ENCODE results near the gene PRAMEF14.
"Not testable (repeated sequence)": the region's sequence is repeated elsewhere in the genome, so short reads cannot be mapped to it uniquely, and the experiment has no call there.

DNA sequence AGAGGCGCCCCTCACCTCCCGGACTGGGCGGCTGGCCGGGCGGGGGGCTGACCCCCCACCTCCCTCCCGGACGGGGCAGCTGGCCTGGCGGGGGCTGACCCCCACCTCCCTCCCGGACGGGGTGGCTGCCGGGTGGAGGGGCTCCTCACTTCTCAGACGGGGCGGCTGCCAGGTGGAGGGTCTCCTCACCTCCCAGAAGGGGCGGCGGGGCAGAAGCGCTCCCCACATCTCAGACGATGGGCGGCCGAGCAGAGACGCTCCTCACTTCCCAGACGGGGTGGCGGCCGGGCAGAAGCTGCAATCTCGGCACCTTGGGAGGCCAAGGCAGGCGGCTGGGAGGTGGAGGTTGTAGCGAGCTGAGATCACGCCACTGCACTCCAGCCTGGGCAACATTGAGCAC, 48.2 kb downstream of the PRAMEF14 start:
- TF ChIP-seq POLR2AphosphoS5, POLR2A (IDR thresholded peaks at IDR 0.05): not testable (repeated sequence)
- TF ChIP-seq, protein P1, sequence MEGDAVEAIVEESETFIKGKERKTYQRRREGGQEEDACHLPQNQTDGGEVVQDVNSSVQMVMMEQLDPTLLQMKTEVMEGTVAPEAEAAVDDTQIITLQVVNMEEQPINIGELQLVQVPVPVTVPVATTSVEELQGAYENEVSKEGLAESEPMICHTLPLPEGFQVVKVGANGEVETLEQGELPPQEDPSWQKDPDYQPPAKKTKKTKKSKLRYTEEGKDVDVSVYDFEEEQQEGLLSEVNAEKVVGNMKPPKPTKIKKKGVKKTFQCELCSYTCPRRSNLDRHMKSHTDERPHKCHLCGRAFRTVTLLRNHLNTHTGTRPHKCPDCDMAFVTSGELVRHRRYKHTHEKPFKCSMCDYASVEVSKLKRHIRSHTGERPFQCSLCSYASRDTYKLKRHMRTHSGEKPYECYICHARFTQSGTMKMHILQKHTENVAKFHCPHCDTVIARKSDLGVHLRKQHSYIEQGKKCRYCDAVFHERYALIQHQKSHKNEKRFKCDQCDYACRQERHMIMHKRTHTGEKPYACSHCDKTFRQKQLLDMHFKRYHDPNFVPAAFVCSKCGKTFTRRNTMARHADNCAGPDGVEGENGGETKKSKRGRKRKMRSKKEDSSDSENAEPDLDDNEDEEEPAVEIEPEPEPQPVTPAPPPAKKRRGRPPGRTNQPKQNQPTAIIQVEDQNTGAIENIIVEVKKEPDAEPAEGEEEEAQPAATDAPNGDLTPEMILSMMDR (IDR thresholded peaks at IDR 0.05), result not testable (repeated sequence)
